T-helper 1 cell (primary cell): ENCODE measurements around the gene CATSPER1.
"Not testable (repeated sequence)": the region's sequence is repeated elsewhere in the genome, so short reads cannot be mapped to it uniquely, and the experiment has no call there.

Experiments used
- DNase-seq, 5 donors: peaks; one replicate each; pipeline ENCODE4 v3.0.0-alpha.2; 2012 to 2020

CATSPER1 gene

GRCh38 chr11:66020618-66021357, 5.5 kb downstream of the CATSPER1 start:
- peak in 1 of 5 donors; percentile 46 for DNase-seq

- DNase-seq: no peak
Measured at GRCh38 chr11:66020212-66020611, 6.1 kb downstream of the CATSPER1 start.

- DNase-seq: no peak
Measured at GRCh38 chr11:66017321-66017720, 9.0 kb downstream of the CATSPER1 start.

- no peak for DNase-seq
Measured at GRCh38 chr11:66016793-66017177, 9.5 kb downstream of the CATSPER1 start.

- DNase-seq: no peak
Measured at GRCh38 chr11:66015936-66016792, 10.1 kb downstream of the CATSPER1 start.

GRCh38 chr11:66015454-66015881, 10.8 kb downstream of the CATSPER1 start:
- DNase-seq: no peak

GRCh38 chr11:66014804-66015453, 11.3 kb downstream of the CATSPER1 start:
- no peak for DNase-seq

- no peak for DNase-seq
Measured at GRCh38 chr11:66013762-66014100, 12.5 kb downstream of the CATSPER1 start.

- DNase-seq: no peak
Measured at GRCh38 chr11:66012946-66013761, 13.1 kb downstream of the CATSPER1 start.

GRCh38 chr11:66012371-66012945, 13.8 kb downstream of the CATSPER1 start:
- DNase-seq: no peak

GRCh38 chr11:66011785-66012303, 14.4 kb downstream of the CATSPER1 start, which contains the start of gene CST6:
Gene CST6, plus strand, starts transcription at chr11:66012008. Its CDS starts 37 bp downstream, at chr11:66012045.
- DNase-seq: no peak

- DNase-seq: no peak
Measured at GRCh38 chr11:66011239-66011784, 15.0 kb downstream of the CATSPER1 start.

- not testable (repeated sequence) for DNase-seq
Measured at GRCh38 chr11:66010036-66010435, 16.2 kb downstream of the CATSPER1 start.

GRCh38 chr11:66008468-66009101, 17.7 kb downstream of the CATSPER1 start:
- DNase-seq: no peak

GRCh38 chr11:66008095-66008467, 18.2 kb downstream of the CATSPER1 start:
- DNase-seq: no peak

- no peak for DNase-seq
Measured at GRCh38 chr11:66007201-66007634, 19.1 kb downstream of the CATSPER1 start.

GRCh38 chr11:66006891-66007176, 19.4 kb downstream of the CATSPER1 start:
- no peak for DNase-seq

- no peak for DNase-seq
Measured at GRCh38 chr11:66006134-66006890, 20.0 kb downstream of the CATSPER1 start.

GRCh38 chr11:66004186-66004585, 22.1 kb downstream of the CATSPER1 start:
- DNase-seq: no peak

GRCh38 chr11:66003291-66003690, 23.0 kb downstream of the CATSPER1 start:
- DNase-seq: no peak
